ENCODE data around the gene PIGBOS1. TPM values are rescaled to one million over a fixed set of nuclear protein-coding genes. Genes with fewer than 3 reads are reported as not detected.

The PIGBOS1 gene
- total RNA-seq, 4 donors from 2014 or later = 4.1 to 17.8 (median 8.9) TPM

GRCh38 chr15:55358471-55358870, 39.5 kb upstream of the PIGBOS1 start:
- peaks cover 42% of the 10 kb centered on the region for H3K36me3 ChIP-seq

DNA sequence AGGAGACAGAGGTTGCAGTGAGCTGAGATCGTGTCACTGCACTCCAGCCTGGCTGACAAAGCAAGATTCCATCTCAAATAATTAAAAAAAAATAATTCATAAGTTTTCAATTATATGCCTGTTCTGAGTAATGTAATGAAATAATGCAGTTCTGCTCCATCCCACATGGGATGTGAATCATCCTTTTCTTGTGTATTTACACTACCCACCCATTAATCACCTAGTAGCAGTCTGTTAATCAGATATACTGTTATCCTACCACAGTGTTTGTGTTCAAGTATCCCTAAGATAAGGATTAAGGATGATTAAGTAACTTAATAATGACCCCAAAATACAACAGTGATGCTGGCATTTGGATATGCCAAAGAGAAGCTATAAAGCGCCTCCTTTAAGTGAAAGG, 38.9 kb upstream of the PIGBOS1 start:
- DNase-seq (ENCODE audit: low spot score in 2 of 2) = no peak
- H3K4me3 ChIP-seq = no peak overlapping the region
- no peaks in the 10 kb centered on the region for H3K4me1 ChIP-seq
- H3K27ac ChIP-seq = no peak overlapping the region
- H3K27me3 ChIP-seq = no peaks in the 10 kb centered on the region
- peaks cover 36% of the 10 kb centered on the region for H3K36me3 ChIP-seq
- no peaks in the 10 kb centered on the region for H3K9me3 ChIP-seq
- TF ChIP-seq POLR2AphosphoS5 (IDR thresholded peaks at IDR 0.05) (no peak), POLR2A (IDR thresholded peaks at IDR 0.05) (no peak), CTCF (IDR thresholded peaks at IDR 0.05) (no peak), EP300 (IDR thresholded peaks at IDR 0.05) (no peak)
- 80% methylated on average over 2 of the region's 2 CpGs for WGBS

More at GRCh38 chr15:55358471-55358870, 39.5 kb upstream of the PIGBOS1 start:
- Histone ChIP-seq H3K27me3 (no peaks in the 10 kb centered on the region), H3K27ac (no peak overlapping the region), H3K4me3 (no peak overlapping the region), H3K9me3 (no peaks in the 10 kb centered on the region), H3K4me1 (no peaks in the 10 kb centered on the region)
- no peak for DNase-seq (ENCODE audit: low spot score in 2 of 2)
- TF ChIP-seq POLR2AphosphoS5 (IDR thresholded peaks at IDR 0.05) = no peak
- no peak for TF ChIP-seq CTCF (IDR thresholded peaks at IDR 0.05)
- no peak for TF ChIP-seq EP300 (IDR thresholded peaks at IDR 0.05)

DNA sequence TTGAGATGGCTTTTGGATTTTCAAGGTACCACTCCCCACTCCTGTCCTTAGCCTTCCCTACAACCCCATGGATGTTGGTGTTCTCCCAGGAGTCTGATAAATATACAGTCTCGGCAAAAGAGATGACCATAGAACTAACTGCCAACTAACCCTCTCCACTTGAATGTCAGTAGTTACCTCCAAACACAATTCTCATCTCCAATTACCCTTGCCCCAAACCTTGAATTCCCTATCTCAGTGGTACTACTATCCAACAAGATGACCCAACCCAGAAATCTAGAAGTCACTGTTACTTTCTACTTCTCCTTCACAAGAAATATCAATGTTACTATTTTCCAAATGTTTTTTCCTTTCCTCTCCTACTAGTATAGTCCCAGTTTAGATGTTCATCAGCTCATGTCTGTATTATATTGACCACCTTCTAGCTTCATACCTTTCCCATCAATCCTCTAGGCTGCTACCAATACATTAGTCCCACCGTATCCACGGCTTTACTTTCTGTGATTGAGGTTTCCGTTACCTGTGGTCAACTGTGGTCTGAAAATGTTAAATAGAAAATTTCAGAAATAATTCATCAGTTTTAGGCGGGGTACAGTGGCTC, 38.2 kb upstream of the PIGBOS1 start:
- no peak for DNase-seq (ENCODE audit: low spot score in 2 of 2)
- Histone ChIP-seq H3K4me3 (no peak overlapping the region), H3K4me1 (no peaks in the 10 kb centered on the region), H3K27ac (no peak overlapping the region), H3K9me3 (no peaks in the 10 kb centered on the region), H3K36me3 (peaks cover 37% of the 10 kb centered on the region), H3K27me3 (no peaks in the 10 kb centered on the region)
- TF ChIP-seq CTCF (IDR thresholded peaks at IDR 0.05) (no peak), POLR2A (IDR thresholded peaks at IDR 0.05) (no peak), EP300 (IDR thresholded peaks at IDR 0.05) (no peak), POLR2AphosphoS5 (IDR thresholded peaks at IDR 0.05) (no peak)
- WGBS = 95% methylated on average over 5 of the region's 5 CpGs

DNA sequence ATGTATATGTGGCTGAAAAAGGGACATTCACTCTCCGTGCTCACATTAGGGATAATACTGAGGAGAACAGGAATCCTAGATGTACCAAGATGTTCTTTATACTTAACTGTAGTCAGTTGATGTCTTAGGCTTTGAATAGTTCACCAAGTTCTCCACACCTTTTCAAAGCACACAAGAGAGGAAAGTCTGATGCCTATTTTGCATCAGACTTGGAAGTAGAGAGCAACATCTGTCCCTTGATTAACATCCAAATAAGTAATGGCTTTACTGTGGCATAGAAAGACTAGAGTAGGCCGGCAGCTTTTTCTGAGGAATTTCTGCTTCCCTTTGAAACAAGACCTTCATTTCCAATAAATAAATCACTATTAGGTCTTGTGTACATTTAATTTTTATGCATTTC, 34.1 kb upstream of the PIGBOS1 start:
- no peak for TF ChIP-seq POLR2A (IDR thresholded peaks at IDR 0.05)
- Histone ChIP-seq H3K4me1 (no peaks in the 10 kb centered on the region), H3K27ac (no peak overlapping the region), H3K27me3 (no peaks in the 10 kb centered on the region), H3K9me3 (no peaks in the 10 kb centered on the region), H3K36me3 (peaks cover 23% of the 10 kb centered on the region), H3K4me3 (no peak overlapping the region)
- DNase-seq (ENCODE audit: low spot score in 2 of 2) = no peak
- WGBS = 86% methylated on average over 2 of the region's 2 CpGs

- Histone ChIP-seq H3K27me3 (no peaks in the 10 kb centered on the region), H3K9me3 (no peaks in the 10 kb centered on the region), H3K36me3 (peaks cover 15% of the 10 kb centered on the region), H3K27ac (no peak overlapping the region), H3K4me3 (no peak overlapping the region), H3K4me1 (no peaks in the 10 kb centered on the region)
- TF ChIP-seq EP300 (IDR thresholded peaks at IDR 0.05) (no peak), POLR2AphosphoS5 (IDR thresholded peaks at IDR 0.05) (no peak), CTCF (IDR thresholded peaks at IDR 0.05) (no peak), POLR2A (IDR thresholded peaks at IDR 0.05) (no peak)
- DNase-seq (ENCODE audit: low spot score in 2 of 2) = no peak
- 95% methylated on average over 2 of the region's 2 CpGs for WGBS
Measured at GRCh38 chr15:55349282-55349681, 30.4 kb upstream of the PIGBOS1 start.

DNA sequence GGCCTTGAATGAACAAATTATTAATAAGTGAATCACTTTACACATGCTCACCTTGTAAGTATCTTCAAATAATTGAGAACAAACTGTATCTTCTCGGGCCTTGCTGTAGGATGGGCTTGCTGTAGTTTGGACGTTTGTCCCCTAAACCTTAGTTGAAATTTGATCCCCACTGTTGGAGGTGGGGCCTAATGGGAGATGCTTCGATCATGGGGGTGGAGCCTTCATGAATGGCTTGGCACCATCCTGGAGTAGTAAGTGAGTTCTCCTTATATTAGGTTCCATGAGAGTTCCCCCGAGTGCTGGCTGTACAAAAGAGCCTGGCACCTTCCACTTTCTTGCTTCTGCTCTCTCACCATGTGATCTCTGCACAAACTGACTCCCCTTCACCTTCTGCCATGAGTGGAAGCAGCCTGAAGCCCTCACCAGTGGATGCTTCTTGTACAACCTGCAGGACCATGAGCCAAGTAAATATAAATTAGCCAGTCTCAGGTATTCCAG, 29.4 kb upstream of the PIGBOS1 start:
- WGBS = 71% methylated on average over 4 of the region's 4 CpGs
- no peak overlapping the region for H3K27ac ChIP-seq
- H3K4me3 ChIP-seq = no peak overlapping the region
- DNase-seq (ENCODE audit: low spot score in 2 of 2) = no peak
- no peaks in the 10 kb centered on the region for H3K9me3 ChIP-seq
- peaks cover 6% of the 10 kb centered on the region for H3K4me1 ChIP-seq
- TF ChIP-seq POLR2A (IDR thresholded peaks at IDR 0.05) (no peak), CTCF (IDR thresholded peaks at IDR 0.05) (no peak), POLR2AphosphoS5 (IDR thresholded peaks at IDR 0.05) (no peak), EP300 (IDR thresholded peaks at IDR 0.05) (no peak)
- H3K36me3 ChIP-seq = peaks cover 15% of the 10 kb centered on the region
- no peaks in the 10 kb centered on the region for H3K27me3 ChIP-seq
